GM19395 (cell line): ENCODE measurements around the gene SCT.

Experiments
- ATAC-seq: cut with Tn5 transposase; IDR thresholded peaks from one replicate; pipeline ENCODE4 v1.9.1; 2021; ENCODE audit warnings: mild to moderate bottlenecking, moderate library complexity; ENCODE audit not compliant: unreplicated experiment

Gene SCT

DNA sequence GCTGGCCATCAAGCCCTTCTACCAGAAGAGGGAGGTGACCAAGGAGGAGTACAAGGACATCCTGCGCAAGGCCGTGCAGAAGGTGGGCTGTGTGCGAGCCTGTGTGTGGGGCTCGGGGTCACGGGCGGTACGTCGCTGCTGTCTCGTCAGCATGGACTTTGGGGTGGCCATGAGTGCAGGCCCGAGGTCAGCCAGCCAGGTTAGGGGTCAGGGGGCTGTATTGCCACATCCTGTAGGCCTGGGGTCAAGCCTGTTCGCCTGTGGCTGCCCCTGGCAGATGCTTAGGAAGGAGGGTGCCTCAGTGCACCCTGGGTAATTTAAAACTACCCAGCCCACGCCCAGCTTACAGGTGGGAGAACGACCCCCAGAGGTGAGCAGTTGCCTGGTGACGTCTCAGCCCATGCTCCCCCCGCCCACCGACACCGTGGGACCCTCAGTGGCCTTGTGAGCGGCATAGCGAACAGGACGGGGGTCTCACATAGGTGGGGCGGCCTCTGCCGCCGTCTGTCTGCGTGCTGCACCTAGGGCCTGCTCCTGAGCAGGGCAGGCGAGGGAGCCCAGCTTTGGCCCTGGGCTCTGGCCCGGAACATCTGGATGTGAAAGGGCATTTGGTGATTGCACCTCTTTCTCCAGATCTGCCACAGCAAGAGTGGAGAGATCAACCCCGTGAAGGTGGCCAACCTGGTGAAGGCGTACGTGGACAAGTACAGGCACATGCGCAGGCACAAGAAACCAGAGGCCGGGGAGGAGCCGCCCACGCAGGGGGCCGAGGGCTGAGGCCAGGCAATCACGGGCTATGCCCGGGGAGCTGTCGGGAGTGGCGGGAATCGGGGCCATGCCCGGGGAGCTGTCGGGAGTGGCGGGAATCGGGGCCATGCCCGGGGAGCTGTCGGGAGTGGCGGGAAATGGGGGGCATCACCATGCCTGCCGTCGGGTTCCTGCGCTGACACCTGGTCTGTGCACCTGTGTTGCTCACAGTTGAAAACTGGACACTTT is 15.7 kb downstream of the SCT start:
- ATAC-seq: no peak

- ATAC-seq: no peak
Measured at GRCh38 chr11:610146-610801, 16.7 kb downstream of the SCT start.

DNA sequence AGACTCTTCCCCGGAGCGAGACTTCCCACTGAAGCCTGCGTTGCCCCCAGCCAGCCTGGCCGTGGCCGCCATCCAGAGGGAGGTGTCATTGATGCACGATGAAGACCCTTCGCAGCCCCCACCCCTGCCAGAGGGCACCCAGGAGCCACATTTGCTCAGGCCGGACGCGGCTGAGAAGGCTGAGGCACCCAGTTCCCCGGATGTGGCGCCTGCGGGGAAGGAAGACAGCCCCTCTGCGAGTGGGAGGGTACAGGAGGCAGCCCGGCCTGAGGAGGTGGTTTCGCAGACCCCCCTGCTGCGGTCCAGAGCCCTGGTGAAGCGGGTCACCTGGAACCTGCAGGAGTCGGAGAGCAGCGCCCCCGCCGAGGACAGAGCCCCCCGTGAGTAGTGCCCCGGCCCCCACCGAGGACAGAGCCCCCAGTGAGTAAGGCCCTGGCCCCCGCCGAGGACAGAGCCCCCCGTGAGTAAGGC is 17.6 kb downstream of the SCT start:
- ATAC-seq: no peak

- no peak for ATAC-seq
Measured at GRCh38 chr11:608791-609251, 18.2 kb downstream of the SCT start.

DNA sequence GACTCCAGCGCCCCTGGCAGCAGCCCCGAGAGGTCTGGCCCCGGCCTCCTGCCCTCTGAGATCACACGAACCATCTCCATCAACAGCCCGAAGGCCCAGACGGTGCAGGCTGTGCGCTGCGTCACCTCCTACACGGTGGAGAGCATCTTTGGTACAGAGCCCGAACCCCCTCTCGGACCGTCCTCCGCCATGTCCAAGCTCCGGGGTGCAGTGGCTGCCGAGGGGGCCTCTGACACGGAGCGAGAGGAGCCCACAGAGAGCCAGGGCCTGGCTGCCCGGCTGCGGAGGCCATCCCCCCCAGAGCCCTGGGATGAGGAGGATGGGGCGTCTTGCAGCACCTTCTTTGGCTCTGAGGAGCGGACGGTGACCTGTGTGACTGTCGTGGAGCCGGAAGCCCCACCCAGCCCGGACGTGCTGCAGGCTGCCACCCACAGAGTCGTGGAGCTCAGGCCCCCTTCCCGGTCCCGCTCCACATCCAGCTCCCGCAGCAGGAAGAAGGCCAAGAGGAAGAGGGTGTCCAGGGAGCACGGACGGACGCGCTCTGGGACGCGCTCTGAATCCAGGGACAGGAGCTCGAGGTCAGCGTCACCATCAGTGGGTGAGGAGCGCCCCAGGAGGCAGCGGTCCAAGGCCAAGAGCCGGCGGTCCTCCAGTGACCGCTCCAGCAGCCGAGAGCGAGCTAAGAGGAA is 18.9 kb downstream of the SCT start:
- no peak for ATAC-seq

GRCh38 chr11:607020-607780 is 19.8 kb downstream of the SCT start:
- ATAC-seq: no peak

DNA sequence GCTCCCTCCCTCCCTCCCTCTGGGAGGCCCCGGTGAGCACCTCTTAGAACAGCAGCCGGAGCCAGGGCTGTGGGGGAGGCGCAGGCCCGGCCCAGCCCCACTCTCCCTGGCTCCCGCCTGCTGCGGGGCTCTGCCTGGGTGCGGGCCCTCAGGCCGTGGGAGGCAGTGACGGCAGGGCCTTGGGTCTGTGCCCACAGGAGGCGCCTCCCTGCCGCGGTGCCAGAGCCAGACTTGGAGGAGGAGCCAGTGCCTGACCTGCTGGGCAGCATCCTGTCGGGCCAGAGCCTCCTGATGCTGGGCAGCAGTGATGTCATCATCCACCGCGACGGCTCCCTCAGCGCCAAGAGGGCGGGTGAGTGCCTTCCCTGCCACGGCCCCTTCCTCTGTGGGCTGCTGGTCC is 20.7 kb downstream of the SCT start:
- no peak for ATAC-seq

GRCh38 chr11:605286-606129 is 21.5 kb downstream of the SCT start:
- no peak for ATAC-seq

- no peak for ATAC-seq
Measured at GRCh38 chr11:603154-603553, 23.8 kb downstream of the SCT start.

GRCh38 chr11:601573-602245 is 25.3 kb downstream of the SCT start:
- ATAC-seq: no peak

GRCh38 chr11:598005-598680 is 28.8 kb downstream of the SCT start:
- no peak for ATAC-seq

- ATAC-seq: no peak
Measured at GRCh38 chr11:597166-597725, 29.7 kb downstream of the SCT start.

GRCh38 chr11:596374-596773 is 30.6 kb downstream of the SCT start:
- no peak for ATAC-seq

GRCh38 chr11:595400-595799 is 31.6 kb downstream of the SCT start:
- ATAC-seq: no peak

DNA sequence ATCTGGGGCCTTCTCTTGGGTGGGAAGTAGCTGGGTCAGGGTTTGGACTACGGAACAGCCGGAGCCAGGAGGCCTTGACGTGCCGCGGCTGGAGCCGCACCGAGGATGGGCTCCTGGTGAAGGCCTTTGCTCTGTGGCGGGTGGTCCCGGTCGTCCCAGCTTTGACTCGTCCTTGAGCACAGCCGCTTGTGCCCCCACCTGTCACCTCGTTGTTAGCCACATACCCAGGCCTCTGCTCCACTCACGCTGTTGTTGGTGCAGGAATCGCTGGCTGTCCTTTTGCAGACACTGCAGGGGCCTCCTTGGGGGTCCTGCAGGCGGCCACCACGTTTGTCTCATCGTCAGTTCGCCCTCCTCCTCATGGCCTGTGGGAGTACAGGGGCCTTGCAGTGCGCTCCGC is 33.6 kb downstream of the SCT start:
- ATAC-seq: no peak

DNA sequence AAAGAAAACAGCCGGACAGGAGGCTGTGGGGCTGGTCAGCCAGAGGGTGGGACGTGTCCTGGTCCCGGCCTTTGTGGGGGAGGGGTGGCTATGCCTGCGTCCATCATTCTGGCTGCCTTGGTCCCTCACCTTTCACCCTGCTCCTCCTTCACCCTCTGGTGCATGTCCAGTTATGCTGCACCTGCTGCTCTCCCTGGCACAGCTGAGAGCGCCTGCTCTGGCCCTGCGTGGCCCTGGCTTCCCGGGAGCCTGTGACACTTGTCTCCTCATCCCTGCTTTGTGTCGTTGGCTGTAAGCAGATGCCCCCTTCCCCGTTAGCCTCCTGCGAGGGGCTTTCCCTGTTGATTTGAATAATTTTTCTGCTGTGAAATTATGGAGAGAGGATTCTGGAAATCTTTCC is 34.1 kb downstream of the SCT start:
- ATAC-seq: no peak

- no peak for ATAC-seq
Measured at GRCh38 chr11:592501-592900, 34.5 kb downstream of the SCT start.

- no peak for ATAC-seq
Measured at GRCh38 chr11:590997-591396, 36.0 kb downstream of the SCT start.
